GM19452 (cell line): ENCODE data around the gene FAM9A.

Experiments used
- ATAC-seq: cut with Tn5 transposase; IDR thresholded peaks from one replicate; pipeline ENCODE4 v1.9.1; 2021; ENCODE audit not compliant: unreplicated experiment

FAM9A gene

DNA sequence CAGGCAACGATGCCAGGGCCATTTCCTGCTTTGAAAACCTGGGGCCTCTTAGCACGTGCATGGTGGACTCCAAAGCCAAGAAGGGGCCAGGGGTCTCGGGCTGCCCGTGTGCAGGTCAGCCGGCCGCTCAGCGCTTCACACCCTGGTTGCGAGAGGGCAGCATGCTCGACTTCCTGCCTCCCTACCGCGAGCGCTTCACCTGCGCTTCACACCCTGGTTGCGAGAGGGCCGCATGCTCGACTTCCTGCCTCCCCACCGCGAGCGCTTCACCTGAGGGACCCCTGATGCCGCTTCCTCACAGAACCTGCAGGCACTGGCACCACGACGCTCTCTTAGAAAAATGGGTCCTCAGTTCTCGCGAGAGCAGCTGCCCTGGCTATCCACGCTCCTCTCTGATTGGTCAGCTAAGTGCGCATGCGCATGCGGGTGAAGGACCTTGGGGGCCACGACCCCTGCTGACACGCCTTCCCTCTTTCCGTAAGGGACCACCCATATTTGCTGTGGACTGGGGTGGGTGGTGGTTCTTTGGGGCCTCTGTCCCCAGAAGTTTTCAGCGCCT is at the start of gene FAM9A:
Gene FAM9A (minus strand): TSS at position 343 of the 559 bp plus-strand sequence. CDS start 1,212 bp downstream, outside the sequence.
- ATAC-seq: no peak

DNA sequence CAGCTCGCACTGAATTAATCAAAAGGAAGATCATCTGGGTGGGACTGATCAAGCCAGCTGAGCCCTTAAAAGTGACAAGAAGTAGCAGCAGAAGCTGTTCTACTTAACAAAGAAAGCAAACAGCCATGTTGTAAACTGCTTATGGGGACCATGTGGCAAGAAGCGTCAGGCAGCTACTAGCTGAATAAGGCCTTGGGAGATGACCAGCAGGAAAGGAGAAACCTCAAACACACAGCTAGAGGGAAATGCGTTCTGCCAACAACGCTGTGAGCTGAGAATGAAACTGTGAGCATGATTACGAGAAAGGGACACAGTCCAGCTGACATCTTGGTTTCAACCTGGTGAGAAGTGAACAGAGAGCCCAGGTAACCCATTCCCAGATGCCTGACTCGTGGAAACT is 49.3 kb upstream of the FAM9A start:
- ATAC-seq: no peak

DNA sequence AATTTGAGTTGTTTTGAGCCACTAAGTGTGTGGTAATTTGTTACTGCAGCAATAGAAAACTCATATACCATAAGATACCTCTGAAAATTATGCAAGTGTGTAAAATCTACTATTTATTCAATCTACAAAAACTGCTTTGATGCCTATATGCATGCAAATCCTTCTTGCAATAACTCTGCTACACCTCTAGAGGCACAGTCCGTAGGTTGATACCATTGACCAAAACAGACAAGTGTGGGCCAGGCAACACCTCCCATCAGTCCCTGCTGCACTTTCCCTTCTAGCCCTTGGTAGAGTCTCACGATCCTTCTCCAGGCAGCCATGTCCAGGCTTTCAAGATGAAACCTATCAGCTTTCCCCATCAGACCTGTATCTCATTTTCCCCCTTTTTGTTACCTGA is 48.8 kb upstream of the FAM9A start:
- ATAC-seq: no peak

DNA sequence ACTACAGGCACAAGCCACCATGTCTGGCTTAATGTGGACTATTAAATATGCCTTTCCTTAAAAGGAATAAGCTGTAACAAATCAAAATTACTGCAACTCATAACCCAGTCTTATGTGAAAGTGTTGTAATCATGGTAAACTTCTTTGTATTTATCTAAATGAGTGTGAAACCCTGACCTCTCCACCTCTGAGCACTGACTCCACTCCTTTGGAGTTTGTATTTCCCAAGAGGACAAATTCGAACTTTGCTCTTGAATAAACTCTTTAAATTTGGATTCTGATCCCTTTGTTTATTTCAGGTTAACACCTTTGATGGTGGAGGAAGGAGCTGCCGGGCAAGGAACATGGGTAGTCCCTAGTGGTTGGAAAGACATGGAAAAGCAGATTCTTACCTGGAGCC is 48.3 kb upstream of the FAM9A start:
- no peak for ATAC-seq

DNA sequence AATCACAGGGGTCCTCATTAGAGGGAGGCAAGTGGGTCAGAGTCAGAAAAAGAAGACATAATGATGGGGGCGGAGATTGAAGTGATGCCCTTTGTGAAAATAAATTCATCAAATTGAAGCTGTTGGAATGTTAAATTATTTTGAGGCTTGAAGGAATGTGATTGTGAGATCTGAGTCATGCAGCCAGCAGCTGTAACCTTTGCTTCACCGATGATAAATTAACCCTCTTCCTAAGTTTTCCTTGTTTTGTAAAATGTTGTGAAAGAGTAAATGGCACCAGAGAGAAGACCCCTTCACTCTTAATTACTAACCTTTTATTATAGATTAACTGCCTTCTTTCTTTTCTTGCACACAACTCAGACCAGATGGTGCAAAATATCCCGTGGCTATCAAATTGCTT is 47.7 kb upstream of the FAM9A start:
- ATAC-seq: no peak

DNA sequence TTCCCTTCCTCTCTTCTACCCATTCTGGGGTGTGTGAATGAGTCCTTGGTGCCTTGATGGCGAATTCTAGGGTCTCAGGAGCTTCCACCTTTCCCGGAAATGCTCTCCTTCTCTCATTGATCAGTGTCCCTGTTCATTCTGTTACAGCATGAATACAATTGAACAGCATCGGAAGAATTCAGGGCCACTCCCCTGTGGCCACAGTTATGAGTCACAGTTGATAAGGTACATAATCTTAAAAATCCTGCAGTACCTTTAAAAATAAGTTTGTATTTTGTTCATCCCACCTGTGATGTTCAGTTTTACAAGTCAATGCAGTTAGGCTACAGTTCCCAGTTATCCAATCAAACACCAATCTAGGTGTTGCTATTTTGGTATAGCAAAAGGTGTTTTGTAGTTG is 47.3 kb upstream of the FAM9A start:
- ATAC-seq: no peak

DNA sequence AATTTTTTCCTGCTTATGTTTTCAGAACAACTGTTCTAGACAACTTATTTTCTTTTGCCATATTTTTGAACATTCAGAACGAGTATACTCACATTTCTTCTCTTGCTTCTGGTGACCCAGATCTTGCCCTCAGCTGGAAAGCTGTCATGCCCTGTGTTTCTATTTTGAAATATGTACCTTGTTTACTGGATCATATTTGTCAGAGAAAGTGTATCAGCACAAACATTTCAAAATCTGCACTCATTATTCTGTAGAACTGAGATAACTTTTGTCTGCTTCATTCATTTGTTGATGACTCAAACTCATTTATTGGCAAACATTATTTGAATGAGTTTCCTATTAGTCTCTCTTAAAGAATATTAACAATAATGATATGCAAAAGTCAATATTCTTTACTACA is 46.2 kb upstream of the FAM9A start:
- no peak for ATAC-seq

DNA sequence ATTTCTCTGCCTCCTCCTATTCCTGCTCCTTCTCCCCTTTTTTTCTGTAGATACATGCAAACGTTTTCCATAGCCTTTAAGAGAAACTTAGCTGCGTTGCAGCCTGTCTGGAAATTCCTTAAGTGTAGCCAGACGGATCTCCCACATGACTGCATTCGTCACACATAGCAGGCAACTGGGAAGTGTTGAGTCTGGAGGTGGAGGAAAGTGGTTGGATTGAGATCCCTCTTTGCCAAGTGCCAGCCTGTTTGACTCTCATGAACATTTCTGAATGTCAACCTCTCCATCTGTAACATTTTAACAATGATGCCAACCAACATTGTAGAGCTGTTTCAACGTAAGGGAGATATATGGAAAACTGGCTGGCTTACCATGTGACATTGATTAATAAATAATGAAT is 45.1 kb upstream of the FAM9A start:
- ATAC-seq: no peak

DNA sequence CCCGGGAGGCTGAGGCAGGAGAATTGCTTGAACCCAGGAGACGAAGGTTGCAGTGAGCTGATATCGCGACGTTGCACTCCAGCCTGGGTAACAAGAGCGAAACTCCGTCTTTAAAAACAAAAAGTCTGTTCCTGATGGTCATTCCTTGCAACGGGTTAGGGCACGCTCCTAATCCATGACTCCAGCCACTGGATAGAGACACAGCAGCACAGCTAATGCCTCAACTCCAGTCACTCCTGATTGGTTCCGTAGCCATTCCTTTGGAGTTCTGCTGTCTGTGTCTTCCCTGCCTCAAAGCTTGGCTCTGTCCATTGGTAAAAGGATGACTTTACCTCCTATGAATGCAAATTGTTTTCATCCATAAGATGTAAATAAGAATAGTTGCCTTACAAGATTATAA is 44.3 kb upstream of the FAM9A start:
- ATAC-seq: no peak

DNA sequence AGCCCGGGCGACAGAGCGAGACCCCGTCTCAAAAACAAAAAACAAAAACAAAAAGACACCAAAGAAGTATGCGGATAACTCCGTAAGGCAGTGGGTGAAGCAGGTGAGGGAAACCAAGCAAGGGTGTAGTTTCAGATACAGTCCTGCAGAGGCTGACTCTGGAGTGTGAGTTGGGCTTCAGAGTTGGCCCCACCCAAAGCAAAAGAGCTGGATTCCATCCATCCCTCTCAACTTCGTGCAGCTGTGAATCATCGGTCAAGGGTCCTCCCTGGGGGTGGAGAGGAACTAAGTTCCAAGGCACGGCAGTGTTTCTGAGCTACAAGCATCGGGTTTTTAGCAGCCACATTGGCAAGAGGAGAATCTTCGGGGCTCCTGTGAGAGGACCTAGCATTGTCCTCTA is 43.9 kb upstream of the FAM9A start:
- ATAC-seq: no peak

DNA sequence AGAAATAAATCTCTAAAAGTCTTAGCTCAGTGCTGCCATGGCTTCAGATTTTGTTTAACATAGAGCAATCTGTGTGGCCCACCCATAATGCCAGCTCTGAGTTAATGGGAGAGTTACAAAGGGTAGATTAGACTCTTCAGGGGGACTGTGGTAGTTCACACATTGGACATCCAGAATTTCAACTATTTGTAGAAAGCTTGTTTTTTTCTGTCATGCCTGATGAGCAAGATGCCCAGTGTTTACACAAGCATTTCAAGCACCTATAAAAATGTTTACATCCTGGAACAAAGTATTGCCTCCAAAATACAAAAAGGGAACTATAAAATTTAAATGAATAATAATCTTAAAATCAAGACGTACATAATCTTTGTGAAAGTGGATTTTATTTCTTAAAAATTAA is 43.0 kb upstream of the FAM9A start:
- ATAC-seq: no peak

DNA sequence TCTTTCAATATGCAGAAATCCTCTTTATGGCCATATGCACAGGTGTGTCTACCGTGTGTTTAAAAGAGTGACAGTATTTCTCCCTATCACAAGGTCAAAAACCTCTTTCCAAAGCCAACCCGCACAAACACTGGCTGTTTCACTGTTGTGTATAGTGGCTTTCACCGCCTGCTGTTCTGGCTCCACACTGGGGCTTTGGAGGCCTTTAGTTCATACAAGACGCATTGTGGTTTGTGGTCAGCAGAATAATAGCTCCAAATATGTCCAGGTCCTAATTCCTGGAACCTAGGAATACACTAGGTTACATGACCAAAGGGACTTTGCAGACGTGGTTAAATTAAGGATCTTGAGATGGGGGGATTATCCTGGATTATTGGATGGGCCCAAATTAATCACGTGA is 40.7 kb upstream of the FAM9A start:
- no peak for ATAC-seq

DNA sequence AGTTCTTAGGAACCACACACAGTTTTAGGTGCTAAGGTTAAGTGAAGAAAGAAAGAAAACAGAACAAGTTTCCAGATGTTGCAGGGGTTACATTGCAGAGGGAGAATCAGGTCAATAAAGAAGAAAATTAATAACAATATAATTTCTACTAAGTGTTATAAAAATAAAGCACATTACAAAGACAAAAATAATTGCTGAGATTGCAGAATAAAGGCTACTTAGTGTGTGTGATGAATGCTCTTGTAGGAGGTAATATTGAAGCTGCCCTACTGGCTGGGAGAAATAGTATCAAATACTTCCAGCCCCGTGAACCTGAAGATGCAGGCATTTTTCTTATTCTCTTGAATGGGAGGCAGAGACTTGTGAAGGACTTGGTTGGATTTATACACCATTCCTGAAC is 33.2 kb upstream of the FAM9A start:
- no peak for ATAC-seq

DNA sequence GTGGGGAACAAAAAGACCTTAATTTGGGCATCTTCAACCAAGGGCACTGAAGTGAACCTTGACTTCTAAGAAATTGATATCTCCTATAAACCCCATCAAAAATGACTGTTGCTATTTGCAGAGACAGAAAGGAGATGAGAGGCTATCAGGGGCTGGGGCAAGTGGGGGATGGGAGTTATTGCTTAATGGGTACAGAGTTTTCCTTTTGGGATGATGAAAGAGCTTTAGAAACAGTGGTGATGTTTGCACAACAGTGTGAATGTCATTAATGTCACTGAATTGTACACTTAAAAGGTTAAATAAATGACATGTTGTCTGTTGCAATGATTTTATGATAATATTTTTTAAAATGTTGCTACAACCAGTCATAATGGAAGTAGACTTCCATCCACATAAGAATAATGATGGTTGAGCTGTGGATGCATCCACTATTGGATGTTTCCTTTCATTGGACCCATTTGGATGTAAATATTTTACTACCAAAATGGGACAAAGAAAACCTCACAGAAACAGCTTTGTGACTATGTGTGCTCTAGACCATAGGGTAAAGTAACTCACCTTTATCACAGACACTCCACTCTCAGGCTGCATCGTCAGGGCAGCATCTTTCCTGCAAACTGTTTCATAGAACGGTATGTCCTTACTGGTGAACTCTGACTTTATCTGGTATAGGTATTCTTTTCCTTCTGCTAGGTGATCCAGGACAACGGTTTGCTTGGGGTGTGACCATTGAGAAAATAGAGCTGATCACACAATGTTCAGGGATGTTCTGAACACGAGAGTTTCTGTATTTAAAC is 31.6 kb upstream of the FAM9A start:
- ATAC-seq: no peak

DNA sequence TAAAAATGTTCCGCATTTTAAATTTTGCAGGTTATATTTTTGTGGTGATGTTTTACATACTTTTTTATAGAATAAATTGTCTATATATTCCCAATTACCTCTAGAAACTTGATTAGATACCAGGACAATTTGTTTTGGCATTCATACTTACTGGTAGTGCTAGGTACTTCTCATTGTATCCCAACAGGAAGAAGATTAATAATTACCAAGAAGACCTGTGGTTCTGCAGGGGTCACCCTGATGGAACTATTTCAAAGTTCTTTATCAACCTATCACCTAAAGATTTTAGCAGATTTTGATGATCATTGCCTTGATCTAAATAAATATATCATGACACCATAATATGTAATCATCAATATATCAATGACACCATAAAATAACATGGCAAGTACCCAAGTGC is 22.5 kb upstream of the FAM9A start:
- ATAC-seq: no peak

DNA sequence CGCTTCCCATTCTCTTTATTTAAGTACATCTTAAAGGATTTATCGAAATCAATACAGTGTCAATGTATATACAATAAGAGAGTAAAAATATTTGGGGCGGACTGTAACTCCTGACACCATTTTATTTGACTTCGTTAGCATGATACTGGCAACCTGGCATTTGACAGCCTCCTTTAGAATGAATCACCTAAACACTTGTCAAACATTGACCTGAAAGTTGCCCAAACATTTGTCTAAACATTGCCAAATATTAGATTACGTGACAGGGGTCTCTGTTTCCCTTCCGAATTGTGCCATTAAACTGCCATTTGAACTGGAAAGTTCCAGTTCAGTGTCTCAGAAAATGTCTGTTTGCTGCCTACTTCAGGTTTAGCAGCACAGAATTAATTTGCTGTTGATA is 20.8 kb upstream of the FAM9A start:
- ATAC-seq: no peak

DNA sequence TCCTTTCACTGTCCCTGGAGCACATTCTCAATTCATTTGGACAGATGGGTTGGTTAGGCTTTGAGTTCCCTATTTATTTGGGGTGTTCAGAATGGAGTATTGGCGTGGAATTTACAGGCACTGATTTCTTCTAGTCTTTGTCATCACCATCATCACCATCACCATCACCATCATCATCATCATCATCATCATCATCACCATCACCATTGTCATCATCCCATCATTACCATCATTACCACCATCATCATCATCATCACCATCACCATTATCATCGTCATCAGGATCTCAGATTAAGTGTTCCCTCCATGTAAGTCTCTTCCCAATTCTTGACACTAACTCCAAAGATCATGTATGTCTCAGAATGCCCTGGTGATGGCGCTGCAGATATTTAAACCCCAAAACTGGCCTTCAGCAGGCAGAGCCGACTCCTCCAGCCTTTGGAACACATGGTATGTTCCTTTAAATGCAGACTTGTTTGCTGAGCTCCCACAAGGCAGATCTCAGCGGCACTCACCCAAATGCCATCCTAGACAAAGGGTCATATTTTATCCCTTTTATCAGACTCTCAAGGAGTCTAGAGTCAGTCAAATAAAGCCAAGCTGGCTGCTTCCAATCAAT is 19.8 kb upstream of the FAM9A start:
- ATAC-seq: no peak

DNA sequence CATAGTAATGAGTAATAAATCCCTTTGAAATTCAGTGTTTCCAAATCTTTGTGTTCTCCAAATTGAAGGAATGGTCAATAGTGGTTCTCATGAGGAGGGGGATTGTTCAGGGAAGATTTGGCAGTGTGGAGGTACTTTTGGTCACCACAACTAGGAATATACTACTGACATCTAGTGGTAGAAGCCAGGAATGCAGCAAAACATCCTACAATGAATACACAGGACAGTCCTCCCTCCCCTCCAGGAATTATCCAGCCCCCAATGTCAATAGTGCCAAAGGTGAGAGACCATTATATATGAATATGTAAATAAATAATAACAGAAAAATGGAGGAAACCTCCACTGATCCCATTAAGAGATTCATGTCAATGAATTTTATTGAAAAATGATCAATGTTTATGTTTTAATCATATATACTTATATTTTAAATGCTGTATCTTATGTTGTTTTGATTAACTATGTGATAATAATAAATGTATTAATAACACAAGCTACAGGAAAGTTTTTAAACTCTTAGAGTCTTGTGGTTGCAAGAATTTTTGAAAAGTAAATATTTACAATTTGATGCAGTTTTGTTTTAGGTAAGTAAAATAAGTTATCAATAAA is 14.4 kb upstream of the FAM9A start:
- no peak for ATAC-seq

DNA sequence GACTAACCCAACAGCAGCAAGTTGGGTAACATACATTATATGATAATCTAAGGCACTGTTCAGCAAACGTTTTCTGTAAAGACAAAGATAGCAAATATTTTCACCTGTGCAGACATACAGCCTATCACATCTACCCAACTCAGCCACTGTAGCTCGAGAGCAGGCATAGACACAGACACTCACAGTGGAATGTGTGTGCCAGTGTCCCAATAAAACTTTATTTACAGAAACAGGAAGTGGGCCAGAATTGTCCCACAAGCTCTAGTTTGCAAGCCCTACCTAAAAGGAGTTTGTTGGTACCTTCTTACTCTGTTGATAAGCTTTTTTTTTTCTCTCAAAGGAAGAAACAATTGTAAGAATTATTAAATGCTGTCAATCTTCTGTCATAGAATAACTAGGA is 11.9 kb upstream of the FAM9A start:
- no peak for ATAC-seq

DNA sequence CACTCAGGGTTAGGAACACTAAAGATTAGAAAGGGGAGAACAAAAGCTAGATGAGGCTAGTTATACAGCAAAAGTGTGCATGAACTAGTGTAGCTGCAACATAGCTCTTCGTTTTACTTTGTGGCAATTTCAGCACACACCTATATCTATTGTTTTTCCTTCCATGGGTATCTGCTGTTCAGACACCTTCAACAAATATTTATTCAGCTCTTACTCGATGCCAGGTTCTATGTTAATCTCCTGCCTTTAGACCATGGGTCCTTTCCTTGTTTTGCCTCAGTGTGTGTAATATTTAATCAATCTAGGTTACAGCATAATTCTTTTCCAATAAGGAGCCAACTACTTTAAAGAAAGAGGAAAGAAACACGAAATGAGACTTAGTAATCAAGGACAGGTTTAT is 10.4 kb upstream of the FAM9A start:
- no peak for ATAC-seq

DNA sequence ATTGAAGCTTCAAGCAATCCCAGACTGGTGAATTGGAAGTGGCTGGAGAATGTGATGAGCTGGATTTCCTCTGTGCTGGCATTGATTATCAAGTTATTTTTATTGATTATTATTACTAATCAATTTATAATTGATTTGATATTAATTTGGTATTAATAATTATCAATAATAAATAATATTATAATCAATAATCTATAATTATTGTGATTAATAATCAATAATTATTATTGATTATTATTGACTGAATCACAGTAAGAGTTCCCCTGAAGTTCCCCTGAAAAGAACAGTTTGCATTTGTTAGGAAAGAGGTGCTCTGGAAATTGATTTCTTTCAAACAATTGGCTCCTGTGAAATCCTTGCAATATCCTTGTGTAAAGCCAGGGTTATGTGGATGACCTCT is 7.5 kb upstream of the FAM9A start:
- no peak for ATAC-seq

DNA sequence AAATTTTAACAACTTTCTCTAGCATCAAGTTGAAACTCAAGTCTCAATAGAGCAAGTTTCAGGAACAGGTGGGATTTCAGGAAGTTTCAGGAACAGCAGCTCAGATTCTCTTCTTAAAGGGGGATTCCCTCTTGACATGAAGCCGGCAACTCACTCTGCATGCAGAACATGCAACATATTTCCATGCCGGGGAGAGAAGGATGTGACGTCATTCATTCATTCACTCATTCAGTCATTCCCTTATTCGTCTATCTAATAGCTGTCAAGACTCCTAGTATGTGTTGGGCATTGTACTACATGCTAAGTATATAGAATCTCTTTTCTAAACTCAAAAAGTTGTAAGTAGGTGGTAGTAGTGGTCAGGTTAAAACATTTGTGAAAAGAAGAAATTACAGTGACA is 4.8 kb upstream of the FAM9A start:
- ATAC-seq: no peak
